Muscle layer of duodenum (tissue), 2 donors: Measurements from ENCODE around the gene AEN.
"Not testable (repeated sequence)": the region's sequence is repeated elsewhere in the genome, so short reads cannot be mapped to it uniquely, and the experiment has no call there.

Source experiments
- H3K27ac ChIP-seq: one replicate; pipeline ENCODE4 v1.7.0; 2013; ENCODE audit warnings: mild to moderate bottlenecking, low read length
- H3K27me3 ChIP-seq: one replicate; pipeline ENCODE4 v1.7.0; 2013; ENCODE audit warnings: low read depth, mild to moderate bottlenecking, control low read depth, low read length
- H3K36me3 ChIP-seq, 2 donors: one replicate each; pipeline ENCODE4 v1.7.0; 2013; ENCODE audit warnings: low read length in 2 of 2, control low read depth in 1 of 2, mild to moderate bottlenecking in 1 of 2; ENCODE audit not compliant: insufficient read depth in 2 of 2, control insufficient read depth in 1 of 2
- H3K4me1 ChIP-seq, 2 donors: one replicate each; pipeline ENCODE4 v1.7.0; 2013; ENCODE audit warnings: low read length in 2 of 2, mild to moderate bottlenecking in 2 of 2, control low read depth in 1 of 2, moderate library complexity in 1 of 2; ENCODE audit not compliant: insufficient read depth in 2 of 2, control insufficient read depth in 1 of 2
- H3K4me3 ChIP-seq, 2 donors: one replicate each; pipeline ENCODE4 v1.7.0; 2013; ENCODE audit warnings: low read length in 2 of 2, low read depth in 1 of 2, mild to moderate bottlenecking in 1 of 2
- H3K9me3 ChIP-seq, 2 donors: one replicate each; pipeline ENCODE4 v1.7.0; 2013; ENCODE audit warnings: low read length in 2 of 2, control low read depth in 1 of 2, mild to moderate bottlenecking in 1 of 2; ENCODE audit not compliant: control insufficient read depth in 1 of 2
- donor health status: healthy.

The AEN gene

DNA sequence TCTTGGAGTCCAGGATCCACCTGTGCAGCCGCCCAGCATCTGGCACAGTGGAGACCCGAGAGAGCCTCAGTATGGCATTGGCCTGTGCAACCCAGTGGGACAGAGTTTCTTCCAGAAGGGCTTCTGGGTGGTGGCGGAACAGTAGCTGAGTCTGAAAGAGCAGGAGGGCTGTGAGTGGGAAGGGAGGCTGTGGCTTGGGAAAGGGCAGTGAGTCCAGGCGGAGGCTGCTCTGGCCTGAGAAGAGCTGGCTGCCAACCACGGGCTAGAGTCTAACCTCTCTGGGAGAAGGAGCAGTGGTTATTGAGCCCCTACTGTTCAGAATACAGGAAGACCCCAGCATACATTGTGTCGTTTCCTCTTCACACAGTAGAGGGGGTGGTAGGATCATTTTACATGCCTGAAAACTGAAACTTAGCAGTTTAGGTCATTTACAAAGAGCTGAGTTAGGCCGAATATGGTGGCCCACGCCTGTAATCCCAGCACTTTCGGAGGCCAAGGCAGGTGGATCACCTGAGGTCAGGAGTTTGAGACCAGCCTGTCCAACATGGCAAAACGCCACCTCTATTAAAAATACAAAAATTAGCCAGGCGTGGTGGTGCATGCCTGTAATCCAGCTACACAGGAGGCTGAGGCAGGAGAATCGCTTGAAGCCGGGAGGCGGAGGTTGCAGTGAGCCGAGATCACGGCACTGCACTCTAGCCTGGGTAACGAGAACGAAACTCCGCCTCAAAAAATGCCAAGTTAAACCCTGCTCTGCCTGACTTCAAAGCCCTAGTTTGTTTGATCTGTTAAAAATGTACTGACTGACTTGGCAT, 3.2 kb downstream of the AEN start:
- Histone ChIP-seq H3K4me1 (peaks cover 16 to 24% of the 10 kb centered on the region in 2 donors), H3K27ac (peak overlapping the region; percentile 13), H3K36me3 (peaks cover 21 to 52% of the 10 kb centered on the region in 2 donors), H3K27me3 (no peaks in the 10 kb centered on the region), H3K9me3 (no peaks in the 10 kb centered on the region), H3K4me3 (peak overlapping the region in 1 of 2 donors; percentile 1)

DNA sequence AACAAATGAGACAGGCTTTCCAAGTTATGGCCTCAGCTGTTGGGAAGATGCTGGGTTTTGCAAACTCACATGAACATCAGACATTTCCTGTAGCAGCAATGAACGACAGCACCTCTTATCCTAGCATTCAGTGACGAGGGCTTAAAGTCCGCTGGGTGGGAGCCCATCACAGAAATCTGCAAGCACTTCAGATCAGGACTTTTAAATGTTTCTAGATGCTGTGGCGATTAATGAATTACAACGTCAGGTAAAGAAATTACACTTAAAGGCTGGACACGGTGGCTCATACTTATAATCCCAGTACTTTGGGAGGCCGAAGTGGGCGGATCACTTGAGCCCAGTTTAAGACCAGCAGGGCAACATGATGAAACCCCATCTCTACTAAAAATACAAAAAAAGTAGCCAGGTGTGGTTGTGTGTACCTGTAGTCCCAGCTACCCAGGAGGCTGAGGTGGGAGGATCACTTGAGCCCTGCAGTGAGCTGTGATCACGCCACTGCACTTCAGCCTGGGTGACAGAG, 3.9 kb downstream of the AEN start:
- no peak overlapping the region for H3K4me3 ChIP-seq
- no peaks in the 10 kb centered on the region for H3K9me3 ChIP-seq
- peak overlapping the region; percentile 13 for H3K27ac ChIP-seq
- peaks cover 16 to 24% of the 10 kb centered on the region in 2 donors for H3K4me1 ChIP-seq
- H3K27me3 ChIP-seq = no peaks in the 10 kb centered on the region
- H3K36me3 ChIP-seq = peaks cover 28 to 58% of the 10 kb centered on the region in 2 donors

DNA sequence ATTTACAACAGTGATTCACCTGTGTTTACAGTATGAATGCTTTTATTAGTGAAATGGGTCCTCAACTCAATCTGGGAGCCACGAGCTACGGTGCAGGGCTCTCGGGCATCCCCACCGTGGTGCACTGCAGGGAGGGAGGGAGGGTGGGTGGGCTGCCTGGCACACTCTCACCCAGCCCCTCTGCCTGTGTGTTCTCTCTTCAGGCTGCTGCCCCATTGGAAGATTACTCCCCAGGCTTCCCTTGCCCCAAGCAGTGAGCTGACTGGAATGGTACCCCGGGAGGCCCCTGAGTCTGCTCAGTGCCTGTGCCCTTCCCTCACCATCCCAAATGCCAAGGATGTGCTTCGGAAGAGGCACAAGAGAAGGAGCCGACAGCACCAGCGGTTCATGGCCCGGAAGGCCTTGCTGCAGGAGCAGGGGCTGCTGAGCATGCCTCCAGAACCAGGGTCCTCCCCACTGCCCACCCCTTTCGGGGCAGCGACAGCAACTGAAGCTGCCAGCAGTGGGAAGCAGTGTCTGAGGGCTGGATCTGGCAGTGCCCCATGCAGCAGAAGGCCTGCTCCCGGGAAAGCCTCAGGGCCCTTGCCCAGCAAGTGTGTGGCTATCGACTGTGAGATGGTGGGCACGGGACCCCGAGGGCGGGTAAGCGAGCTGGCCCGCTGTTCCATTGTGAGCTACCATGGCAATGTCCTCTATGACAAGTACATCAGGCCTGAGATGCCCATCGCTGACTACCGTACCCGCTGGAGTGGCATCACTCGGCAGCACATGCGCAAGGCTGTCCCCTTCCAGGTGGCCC, 5.0 kb downstream of the AEN start:
- Histone ChIP-seq H3K27me3 (no peaks in the 10 kb centered on the region), H3K27ac (no peak overlapping the region), H3K36me3 (peaks cover 37 to 69% of the 10 kb centered on the region in 2 donors), H3K4me3 (no peak overlapping the region), H3K4me1 (peaks cover 12 to 20% of the 10 kb centered on the region in 2 donors), H3K9me3 (no peaks in the 10 kb centered on the region)

DNA sequence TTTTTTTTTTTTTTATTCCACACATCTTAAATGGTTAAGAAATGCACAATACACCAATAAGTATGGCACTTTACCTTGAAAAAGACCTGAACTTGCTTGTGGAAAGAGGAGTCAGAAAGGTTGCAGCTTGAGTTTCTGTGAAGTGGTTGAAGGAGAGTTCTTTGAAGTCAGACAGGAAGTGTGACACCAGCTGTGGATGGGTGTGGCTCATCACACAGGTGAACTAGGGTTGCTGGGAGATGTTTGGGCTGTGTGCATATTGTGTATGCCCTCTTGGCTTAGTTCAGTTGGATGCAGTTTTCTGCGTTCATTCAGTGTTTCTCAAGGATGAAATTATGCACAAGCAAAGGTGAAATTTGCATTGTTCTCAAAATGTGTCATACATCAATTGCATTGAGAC, 6.3 kb downstream of the AEN start:
- Histone ChIP-seq H3K36me3 (peaks cover 46 to 58% of the 10 kb centered on the region in 2 donors), H3K27me3 (no peaks in the 10 kb centered on the region), H3K4me1 (peaks cover 12 to 15% of the 10 kb centered on the region in 2 donors), H3K27ac (peak overlapping the region; percentile 7), H3K4me3 (no peak overlapping the region), H3K9me3 (no peaks in the 10 kb centered on the region)

DNA sequence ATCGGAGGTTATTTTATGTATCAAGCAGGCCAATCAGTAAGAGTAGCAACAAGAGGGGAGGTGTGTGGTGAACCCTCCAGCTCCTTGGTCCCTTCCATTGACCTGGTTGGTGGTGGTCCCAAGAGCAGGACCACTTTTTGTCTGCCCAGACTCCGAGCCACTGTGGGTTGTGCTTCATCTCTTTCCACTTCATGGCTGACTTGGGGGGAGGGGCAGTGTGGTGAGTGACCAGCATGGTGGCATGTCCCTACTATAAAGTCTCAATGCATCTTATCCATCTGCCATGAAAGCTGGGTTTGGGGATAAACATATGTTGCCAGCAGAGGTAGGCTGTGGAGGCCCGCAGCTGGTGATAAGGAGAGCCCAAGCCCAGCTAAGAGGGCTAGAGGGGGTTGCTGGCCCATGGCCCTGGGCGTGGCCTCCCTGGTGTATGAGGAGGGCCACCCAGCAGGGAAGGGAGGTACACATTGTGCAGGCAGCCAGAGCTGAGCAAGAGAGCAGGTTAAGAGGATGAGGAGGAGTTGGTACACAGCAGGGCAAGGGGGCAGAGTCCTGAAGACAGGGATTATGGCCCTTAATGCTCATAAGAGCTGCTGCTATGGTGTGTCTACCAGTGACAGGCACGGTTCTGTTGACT, 7.0 kb downstream of the AEN start:
- H3K4me3 ChIP-seq = no peak overlapping the region
- H3K4me1 ChIP-seq = peaks cover 11 to 12% of the 10 kb centered on the region in 2 donors
- no peak overlapping the region for H3K27ac ChIP-seq
- peaks cover 46 to 53% of the 10 kb centered on the region in 2 donors for H3K36me3 ChIP-seq
- H3K9me3 ChIP-seq = no peaks in the 10 kb centered on the region
- H3K27me3 ChIP-seq = no peaks in the 10 kb centered on the region

DNA sequence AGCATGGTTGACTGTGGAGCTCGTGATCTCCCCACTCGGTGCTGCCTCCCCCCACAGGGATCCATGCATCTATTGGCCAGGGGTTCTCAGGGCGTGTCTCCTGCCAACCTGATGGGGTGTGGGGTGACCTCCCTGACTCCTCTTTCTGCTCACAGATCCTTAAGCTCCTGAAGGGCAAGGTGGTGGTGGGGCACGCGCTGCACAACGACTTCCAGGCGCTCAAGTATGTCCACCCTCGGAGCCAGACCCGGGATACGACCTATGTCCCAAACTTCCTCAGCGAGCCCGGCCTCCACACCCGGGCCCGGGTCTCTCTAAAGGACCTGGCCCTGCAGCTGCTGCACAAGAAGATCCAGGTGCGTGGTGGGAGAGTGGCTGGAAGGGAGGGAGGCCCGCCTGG, 7.9 kb downstream of the AEN start:
- H3K4me3 ChIP-seq = no peak overlapping the region
- no peak overlapping the region for H3K27ac ChIP-seq
- no peaks in the 10 kb centered on the region for H3K27me3 ChIP-seq
- peaks cover 46 to 49% of the 10 kb centered on the region in 2 donors for H3K36me3 ChIP-seq
- no peaks in the 10 kb centered on the region for H3K9me3 ChIP-seq
- peaks cover 2 to 6% of the 10 kb centered on the region in 2 donors for H3K4me1 ChIP-seq

DNA sequence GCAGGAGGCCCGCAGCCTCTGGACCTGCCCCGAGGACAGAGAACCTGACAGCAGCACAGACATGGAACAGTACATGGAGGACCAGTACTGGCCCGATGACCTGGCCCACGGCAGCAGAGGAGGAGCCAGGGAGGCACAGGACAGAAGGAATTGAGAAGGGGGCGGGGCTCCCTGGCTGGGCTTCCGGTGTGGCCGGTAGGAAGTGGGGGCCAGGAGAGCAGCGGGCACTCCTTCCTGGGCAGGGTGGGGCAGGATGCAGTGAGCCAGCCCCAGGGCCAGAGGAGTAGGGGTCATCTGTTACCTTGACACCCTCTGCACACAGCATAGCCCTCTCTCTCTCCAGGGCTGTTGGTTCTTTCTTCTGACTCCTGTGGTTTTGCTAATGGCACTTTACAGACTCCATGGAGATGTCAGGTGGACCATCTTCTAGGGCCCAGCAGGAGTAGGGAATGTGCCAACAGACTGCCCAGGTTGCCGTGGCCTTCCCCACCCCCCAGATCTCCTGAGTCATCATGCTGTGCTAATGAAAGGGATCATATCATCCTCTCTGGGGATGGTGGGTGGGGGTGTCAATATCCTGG, 9.1 kb downstream of the AEN start:
- Histone ChIP-seq H3K27ac (no peak overlapping the region), H3K4me1 (no peaks in the 10 kb centered on the region), H3K36me3 (peaks cover 46 to 49% of the 10 kb centered on the region in 2 donors), H3K9me3 (no peaks in the 10 kb centered on the region), H3K27me3 (no peaks in the 10 kb centered on the region), H3K4me3 (no peak overlapping the region)

DNA sequence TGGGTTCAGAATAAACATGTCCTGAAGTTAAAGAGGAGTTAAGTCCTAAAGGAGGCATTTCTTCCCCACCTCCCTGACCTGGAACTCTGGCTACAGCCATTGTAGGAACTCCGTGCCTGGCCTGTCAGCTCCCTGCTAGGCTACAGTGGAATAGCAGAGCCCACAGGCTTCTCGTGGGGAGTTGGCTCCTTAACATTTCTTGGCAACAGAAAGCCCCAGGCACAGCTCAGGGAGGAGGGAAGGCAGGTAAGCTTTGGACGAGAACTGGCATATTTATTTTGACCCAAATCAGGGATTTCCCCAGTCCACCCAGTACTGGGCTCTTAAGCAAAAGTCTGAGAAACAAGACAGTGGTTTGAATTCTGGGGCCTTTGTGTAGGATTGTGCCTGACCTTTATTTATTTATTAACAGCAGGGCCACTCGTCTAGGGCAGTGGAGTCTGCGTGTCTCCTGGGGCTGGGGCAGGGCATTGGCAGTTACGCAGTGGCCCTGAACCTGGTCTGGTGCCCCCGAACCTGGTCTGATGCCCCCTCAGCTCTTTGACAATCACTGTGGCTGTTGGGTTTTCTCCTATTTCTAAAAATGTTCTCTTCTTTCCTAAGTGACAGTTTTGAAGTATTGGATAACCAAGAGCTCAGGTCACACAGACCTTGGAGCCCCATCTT, 9.8 kb downstream of the AEN start:
- Histone ChIP-seq H3K27ac (no peak overlapping the region), H3K36me3 (peaks cover 46 to 49% of the 10 kb centered on the region in 2 donors), H3K4me1 (no peaks in the 10 kb centered on the region), H3K9me3 (no peaks in the 10 kb centered on the region), H3K4me3 (no peak overlapping the region), H3K27me3 (no peaks in the 10 kb centered on the region)

DNA sequence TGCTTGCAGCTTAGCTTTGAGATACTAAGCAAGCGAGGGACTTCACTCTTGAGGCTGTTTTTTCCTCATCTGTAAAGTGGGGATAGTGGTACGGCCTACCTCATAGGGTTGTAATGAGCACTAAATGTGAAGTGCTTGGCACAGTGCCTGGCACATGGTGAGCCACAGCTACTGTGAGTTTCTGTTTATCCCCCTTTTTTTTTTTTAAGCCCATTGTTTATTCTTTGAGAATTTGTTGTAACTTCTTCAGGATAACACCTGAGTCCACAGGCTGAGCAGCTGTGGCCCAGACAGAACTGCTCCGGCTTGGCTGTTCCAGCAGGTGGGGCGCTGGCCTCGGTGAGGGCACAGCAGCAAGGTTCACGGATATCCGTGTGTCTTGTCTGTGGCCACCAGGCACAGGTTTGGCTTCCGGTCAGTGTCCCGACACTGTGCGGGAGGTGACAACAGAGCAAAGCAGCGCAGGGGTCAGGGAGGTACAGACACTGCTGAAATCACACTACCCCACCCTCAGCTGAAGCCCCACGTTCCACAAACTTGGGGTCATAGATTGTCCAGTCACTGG, 10.4 kb downstream of the AEN start:
- Histone ChIP-seq H3K4me3 (no peak overlapping the region), H3K36me3 (peaks cover 43 to 44% of the 10 kb centered on the region in 2 donors), H3K9me3 (no peaks in the 10 kb centered on the region), H3K27ac (no peak overlapping the region), H3K4me1 (no peaks in the 10 kb centered on the region), H3K27me3 (no peaks in the 10 kb centered on the region)

DNA sequence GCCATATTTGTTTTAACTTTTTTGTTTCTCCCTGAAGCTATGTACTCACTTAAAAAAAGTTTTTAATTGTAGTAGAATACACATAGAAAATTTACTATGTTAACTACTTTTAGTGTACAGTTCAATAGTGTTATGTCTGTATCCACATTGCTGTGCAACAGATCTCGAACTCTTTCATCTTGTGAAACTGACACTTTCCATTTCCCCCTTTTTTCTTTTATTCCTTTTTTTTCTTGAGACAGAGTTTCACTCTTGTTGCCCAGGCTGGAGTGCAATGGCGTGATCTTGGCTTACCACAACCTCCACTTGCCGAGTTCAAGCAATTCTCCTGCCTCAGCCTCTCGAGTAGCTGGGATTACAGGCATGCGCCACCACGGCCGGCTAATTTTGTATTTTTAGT, 11.7 kb downstream of the AEN start:
- H3K36me3 ChIP-seq = peaks cover 31 to 32% of the 10 kb centered on the region in 2 donors
- H3K27me3 ChIP-seq, H3K4me1 ChIP-seq, H3K27ac ChIP-seq, H3K4me3 ChIP-seq, H3K9me3 ChIP-seq: not testable (repeated sequence)
